NCI-H446 treated with DMSO at 0.1 percent for 48 hours (cell line): Measurements from ENCODE around the gene MCF2L.

Source experiments
- DNase-seq: peaks from one replicate; lab custom pipeline; 2025; lab: John Stamatoyannopoulos, UW

Gene MCF2L

GRCh38 chr13:112962911-112963625, 5.9 kb upstream of the MCF2L start:
- no peak for DNase-seq

- DNase-seq: no peak
Observed at GRCh38 chr13:112963641-112964040, 5.4 kb upstream of the MCF2L start.

GRCh38 chr13:112964971-112965492, 4.0 kb upstream of the MCF2L start:
- DNase-seq: no peak

GRCh38 chr13:112965573-112966115, 3.4 kb upstream of the MCF2L start:
- DNase-seq: no peak

GRCh38 chr13:112966776-112967175, 2.2 kb upstream of the MCF2L start:
- DNase-seq: no peak

- DNase-seq: no peak
Observed at GRCh38 chr13:112967686-112968379, 1.2 kb upstream of the MCF2L start.

- DNase-seq: no peak
Observed at GRCh38 chr13:112968380-112968909, 569 bp upstream of the MCF2L start.

- DNase-seq: no peak
Observed at GRCh38 chr13:112969692-112970338, 801 bp downstream of the MCF2L start.

GRCh38 chr13:112970552-112971287, 1.7 kb downstream of the MCF2L start:
- DNase-seq: no peak

GRCh38 chr13:112971288-112971643, 2.3 kb downstream of the MCF2L start:
- no peak for DNase-seq

GRCh38 chr13:112972258-112972657, 3.2 kb downstream of the MCF2L start:
- DNase-seq: no peak

GRCh38 chr13:112972867-112973576, 4.0 kb downstream of the MCF2L start:
- no peak for DNase-seq

- DNase-seq: no peak
Observed at GRCh38 chr13:112973577-112973951, 4.5 kb downstream of the MCF2L start.

- DNase-seq: no peak
Observed at GRCh38 chr13:112974125-112974524, 5.1 kb downstream of the MCF2L start.

GRCh38 chr13:112974671-112975070, 5.7 kb downstream of the MCF2L start:
- no peak for DNase-seq

- no peak for DNase-seq
Observed at GRCh38 chr13:112975401-112975939, 6.5 kb downstream of the MCF2L start.

- DNase-seq: no peak
Observed at GRCh38 chr13:112976526-112976925, 7.5 kb downstream of the MCF2L start.

- no peak for DNase-seq
Observed at GRCh38 chr13:112977091-112977490, 8.1 kb downstream of the MCF2L start.

- DNase-seq: no peak
Observed at GRCh38 chr13:112977525-112977924, 8.5 kb downstream of the MCF2L start.

GRCh38 chr13:112978561-112979405, 9.8 kb downstream of the MCF2L start:
- DNase-seq: no peak
